Activated effector memory CD4-positive, alpha-beta T cell treated with Interleukin-2 at 50 U/mL for 16 hours (primary cell): ENCODE data around the gene ADGRA1.

Experiments
- DNase-seq: peaks from one replicate; pipeline ENCODE4 v3.0.0-alpha.2; 2020

Gene ADGRA1

DNA sequence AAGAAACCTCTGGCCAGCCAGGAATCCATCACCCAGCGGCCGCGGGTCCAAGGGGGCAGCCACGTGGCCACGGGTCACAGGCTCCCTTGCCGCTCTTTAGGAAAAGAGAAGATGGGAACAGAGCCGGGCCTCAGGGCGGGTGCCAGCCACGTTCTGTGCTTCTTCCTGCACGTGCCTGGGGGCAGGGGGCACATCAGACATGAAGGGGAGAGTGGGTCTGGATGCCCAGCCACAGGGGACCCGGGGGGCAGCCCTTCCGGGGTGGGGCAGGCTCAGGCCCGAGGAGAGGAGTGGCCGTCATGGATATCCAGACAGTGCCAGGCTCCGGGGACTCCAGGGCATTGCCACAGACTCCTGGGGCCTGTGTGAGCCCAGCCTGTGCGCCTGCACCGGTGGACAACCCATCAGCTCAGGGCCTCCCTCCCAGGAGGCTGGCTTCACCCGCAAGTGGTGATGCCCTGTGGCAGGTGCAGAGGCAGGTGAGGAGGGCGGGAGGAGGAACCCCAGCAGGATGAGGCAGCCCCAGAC is 31.0 kb upstream of the ADGRA1 start:
- no peak for DNase-seq

DNA sequence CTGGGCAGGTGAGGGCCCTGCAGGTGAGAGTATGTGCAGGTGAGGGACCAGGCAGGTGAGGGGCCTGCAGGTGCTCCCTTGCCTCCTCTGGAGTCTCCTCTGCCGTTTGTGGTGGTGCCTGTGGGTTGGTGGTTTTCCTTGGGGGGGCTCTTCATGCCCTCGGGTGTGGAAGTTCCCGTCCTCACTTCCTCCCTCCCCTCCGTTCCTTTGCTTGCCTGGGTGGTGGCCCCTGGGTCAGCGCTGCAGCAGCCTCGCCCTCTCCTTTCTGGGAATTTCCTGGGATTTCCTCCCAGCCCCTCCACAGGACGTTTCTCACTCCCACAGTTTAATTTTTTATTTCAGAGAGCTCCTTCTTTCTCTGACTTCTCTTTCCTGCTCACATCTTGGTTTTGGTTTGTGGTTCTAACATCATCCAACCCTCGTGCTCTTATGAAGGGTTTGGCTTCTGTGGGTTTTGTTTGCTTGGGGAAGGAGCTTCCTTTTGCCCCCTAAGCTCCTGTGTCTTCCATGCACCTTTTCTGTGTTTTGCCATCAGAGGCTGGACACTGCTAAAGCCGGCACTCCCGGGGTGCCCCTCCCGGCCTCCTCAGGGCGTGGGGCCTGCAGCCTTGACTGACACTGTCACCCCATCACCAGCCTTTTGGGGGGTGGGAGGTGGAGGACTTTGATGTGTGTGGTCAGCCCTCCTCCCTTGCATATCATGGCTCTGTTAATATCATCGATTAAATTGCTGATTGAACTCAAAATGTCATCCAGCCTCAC is 29.2 kb upstream of the ADGRA1 start:
- no peak for DNase-seq

DNA sequence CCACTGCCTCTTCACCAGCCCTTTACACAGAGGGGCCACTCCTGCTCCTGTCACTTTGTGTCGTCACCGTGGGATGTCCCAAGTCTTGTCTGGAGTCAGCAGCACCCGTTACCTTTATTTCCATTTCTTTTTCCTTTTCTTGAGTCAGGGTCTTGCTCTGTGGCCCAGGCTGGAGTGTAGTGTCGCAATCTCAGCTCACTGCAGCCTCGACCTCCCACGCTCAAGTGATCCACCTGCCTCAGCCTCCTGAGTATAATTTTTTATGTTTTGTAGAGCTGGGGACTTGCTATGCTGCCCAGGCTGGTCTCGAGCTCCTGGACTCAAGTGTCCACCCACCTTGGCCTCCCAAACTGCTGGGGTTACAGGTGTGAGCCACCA is 28.6 kb upstream of the ADGRA1 start:
- no peak for DNase-seq

DNA sequence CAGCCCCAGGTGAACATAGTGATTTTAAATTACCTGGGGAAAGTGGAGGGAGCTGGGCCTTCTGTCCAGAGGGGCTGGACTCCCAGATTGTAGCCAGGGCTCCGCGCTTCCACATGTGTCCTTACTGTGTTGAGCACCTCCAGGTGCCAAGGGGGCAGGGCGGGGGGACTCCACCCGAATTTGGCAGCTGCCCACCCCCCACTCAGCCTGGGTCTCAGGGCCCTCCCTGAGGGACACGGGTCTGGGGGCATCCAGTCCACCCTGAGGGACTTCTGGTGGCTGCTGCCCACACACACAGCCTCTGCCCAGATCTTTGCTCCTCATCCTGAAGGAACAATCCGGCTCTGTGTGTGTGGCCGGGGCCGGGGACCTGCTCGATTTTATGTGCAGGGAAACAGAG is 28.2 kb upstream of the ADGRA1 start:
- no peak for DNase-seq

DNA sequence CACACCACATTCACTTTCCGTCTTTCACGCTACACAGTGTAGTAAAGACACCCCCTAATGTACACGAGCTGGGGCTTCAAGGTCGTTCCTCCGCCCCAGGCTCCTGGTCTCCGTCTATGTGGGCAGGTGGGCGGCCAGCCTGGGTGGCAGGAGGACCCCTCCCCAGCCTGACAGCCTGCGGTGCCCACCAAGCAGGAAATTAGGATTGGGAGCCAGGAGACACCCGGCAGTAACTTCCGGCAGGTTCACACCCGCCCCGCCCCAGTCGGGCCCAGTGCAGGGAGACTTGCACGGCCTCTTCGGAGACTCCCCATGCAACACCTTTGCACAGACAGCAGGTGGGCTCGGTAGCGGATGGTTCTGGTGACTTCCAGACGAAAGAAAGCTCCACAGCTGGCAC is 27.7 kb upstream of the ADGRA1 start:
- no peak for DNase-seq

DNA sequence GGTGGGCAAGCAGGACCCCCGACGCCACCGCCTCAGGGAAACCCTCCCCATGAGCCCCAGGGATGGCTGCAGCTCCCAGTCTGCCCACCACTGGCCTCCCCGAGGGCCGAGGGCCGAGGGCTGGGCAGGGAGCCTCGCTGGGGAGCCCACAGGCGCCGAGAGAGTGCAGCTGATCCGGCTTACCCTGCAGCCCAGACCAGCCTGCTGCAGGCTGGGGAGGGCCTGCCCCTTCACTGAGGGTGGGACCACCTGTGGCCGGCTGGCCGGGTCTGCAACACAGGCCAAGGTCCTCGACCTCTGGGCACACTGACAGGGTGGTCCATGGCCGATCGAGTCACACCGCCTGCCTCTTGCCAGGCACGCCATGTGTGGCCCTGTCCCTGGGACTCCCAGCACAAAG is 27.3 kb upstream of the ADGRA1 start:
- DNase-seq: no peak

DNA sequence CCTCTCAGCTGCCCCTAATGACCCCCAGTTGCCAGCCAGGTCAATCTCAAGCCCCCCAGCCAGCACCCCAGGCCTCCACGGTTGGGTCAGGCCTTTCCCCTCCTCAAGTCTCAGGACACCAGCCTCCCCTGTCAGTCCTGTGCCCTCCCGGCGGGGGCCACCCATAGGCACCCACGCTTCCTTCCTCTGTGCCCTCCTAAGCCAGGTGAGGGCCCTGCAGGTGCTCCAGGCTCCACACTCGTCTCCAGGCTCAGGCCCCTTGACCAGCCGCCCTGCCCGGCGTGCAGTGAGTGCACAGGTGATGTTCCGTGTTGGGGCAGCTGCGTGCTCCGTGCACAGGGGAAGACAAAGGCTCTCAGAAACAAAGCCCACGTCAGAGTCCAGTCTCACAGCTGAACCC is 26.8 kb upstream of the ADGRA1 start:
- DNase-seq: no peak

DNA sequence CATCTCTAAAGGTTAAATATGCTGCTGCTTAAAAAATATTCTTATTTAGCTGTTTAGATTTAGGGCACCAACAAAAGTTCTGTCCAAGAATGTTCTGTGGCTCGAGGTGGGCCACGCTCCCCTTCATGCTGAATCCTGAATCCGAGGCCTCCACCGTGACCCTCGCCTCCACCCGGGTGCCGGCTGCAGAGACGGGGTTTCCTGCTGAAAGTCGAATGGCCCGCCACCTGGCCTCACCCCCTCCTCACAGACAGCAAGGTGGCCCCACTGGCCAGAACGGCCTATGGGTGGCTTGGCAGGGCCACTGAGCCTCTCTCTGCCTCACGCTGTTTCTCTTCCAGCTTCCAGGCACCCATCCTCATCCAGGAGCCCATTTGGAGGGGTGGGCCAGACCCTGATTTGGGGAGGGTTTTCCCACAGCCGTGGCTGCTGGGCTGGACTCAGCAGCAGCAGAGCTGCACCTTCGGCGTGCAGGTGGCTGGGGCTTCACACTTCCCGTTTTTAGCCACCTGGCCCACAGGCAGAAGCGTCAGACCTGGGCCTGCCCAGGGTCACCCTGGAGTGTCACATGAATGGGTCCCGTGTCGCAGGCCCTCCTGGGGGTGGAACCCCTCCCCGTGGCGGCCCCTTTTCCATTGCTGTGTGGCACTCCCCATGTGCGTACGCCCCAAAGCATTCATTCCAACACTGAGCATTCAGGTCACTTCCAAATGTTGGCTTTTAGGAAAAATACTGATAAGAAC is 26.3 kb upstream of the ADGRA1 start:
- DNase-seq: no peak

DNA sequence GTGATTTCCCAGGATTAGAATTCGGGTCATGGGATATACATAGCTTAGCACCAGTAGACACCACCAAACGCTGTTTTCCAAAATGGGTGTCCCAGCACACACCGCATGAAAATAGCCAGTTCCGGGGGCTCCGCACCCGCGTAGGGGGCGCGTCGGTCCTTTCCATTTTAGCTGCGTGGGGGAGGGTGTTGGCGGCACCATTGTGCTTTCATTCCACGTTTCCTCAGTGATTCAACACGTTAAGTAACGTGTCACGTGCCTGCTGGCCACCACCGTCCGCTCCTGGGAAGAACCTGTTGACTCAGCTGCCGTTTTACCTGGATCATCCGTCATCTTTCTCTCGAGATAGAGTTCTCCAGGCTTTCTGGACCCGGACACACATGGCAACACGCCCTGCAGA is 25.6 kb upstream of the ADGRA1 start:
- DNase-seq: no peak

DNA sequence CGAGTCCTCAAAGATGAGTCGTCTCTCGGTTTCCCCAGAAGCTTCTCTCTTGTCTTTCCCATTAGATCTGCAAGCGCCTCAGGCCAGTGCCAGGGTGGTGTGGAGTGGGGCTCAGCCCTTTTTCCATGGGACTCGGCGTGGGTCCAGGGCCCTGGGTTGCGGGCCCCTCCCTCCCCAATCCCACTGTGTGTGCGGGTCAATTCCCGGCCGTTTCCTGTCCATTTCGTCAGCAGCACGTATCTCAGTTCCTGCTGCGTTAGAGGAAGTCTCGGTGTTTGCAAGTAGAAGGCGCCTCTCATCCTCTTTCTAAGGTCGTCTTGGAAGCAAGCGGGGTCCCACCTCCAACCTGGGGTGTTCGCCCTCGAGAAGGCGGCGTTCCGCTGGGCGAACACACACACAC is 25.1 kb upstream of the ADGRA1 start:
- DNase-seq: no peak

DNA sequence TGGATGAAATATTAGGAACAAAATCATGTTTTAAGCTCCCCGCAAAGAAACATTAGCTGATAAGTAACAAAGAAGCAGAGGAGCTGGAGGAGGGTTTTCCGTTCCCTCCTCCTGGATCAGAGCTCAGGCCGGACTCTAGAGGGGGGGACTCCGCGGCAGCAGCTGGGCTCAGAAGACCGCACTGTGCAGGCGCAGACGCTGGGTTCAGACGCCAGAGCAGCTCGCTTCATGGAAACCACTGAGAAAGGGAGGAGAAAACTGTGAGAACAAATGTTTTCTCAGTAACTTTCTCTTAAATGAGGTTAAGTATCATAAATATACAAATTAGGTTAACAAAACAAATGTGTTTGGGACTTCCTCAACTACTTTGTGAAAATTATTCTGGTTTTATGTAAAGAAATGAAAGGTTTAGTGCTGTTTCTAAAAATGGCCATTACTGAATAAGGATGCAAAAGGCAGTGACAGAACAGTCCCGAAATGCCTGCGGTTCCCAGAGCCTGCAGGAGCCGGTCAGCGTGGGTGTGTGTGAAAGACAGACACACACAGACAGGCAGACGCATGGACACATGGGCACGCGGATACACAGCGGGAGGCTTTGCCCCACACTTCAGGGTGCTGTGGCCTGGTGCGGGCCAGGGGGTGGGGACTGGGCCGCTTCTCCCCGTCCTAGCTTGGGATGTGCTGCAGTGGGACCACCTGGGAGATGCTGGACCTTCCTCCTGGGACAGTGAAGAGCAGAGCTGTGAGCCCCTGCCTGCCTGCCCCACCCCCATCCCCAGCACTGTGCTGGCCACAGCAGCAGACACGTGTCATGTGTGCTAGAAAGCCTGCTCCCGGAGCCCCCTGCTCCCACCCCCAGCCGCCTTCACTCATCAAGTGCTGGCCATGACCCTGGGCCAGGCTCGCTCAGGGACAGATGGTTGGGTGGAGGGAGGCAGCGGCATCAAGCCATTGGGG is 20.3 kb upstream of the ADGRA1 start:
- no peak for DNase-seq

DNA sequence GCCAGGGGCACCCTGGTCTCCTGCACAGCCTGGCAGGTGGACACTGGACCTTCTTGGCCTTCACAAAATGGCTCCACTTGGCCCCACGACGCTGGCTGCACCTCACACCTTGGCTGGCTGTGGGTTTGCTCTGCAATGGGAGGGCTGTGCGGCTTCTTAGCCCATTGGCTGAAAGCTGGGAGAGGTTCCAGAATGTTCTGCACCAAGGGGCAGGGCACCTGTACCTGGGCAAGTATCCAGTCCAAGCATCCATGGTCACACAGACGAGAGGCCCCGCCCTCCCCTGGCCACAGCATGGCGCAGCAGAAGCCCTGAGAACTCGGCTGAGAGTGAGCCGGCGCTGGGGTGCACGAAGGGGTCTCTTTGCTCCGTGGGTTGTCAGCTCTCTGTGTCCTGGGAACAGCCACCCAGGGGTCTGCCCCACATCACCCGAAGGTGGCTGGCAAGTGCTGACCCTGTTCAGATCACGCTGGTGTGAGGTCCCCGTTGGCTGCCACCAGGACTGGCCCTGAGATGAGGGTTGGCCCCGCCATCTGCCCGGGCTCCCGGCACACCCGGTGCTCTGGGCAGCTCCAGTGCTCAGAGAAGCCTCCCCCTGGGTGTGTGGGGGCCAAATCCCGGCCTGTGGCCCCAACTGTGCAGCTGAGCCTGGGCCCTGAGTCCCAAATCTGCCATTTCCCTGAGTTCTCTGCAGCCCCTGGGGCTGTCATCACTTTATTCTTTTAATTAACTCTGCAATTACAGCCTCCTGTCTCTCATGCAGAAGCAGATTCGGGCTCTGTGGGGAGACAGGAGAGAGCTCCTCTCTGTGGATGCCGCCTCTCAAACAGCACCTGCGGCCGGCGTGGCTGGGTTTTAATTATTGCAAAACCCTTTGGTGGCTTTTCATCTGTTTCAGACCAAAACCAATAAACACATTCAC is 19.4 kb upstream of the ADGRA1 start:
- no peak for DNase-seq

DNA sequence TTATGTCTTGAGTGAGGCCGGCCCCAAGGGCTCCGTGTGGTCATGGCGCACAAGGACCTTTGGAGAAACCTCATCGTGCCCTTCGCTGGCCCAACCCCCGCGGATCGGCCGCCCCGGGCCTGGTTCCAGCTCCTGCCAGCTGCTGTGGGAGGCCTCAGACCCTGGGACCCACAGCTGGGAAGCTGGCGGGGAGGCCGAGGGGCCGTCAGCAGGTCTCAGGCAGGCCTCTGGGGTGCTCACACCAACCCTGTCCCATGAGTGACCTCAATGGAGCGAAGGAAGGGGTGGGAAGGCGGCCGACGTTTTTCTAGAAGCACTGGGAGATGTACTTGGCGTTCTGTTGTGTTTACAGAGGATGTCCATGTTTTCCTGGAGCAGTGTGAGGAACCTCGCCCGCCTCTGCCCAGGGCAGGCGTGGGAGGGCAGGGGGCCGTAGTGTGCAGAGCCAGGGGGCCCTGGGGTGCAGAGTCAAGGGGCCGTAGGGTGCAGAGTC is 18.6 kb upstream of the ADGRA1 start:
- no peak for DNase-seq

DNA sequence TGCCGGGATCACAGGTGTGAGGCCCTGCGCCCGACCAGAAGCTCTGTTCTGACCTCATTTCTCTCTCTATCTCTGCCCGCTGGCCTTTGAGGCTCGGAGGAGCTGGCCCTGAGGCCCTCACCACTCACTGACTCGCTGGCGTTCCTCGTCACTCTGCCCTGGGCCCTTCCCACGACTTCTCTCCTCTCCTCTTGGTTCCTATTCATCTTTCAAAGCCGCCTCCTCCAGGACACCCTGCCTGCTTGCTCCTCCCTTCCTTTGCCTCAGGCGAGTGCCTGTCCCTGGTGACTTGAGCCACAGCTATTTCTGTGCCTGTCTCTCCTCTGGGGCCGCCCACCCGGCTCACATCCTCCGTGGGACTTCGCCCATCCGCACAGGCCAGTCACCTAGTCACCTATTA is 17.3 kb upstream of the ADGRA1 start:
- DNase-seq: no peak

DNA sequence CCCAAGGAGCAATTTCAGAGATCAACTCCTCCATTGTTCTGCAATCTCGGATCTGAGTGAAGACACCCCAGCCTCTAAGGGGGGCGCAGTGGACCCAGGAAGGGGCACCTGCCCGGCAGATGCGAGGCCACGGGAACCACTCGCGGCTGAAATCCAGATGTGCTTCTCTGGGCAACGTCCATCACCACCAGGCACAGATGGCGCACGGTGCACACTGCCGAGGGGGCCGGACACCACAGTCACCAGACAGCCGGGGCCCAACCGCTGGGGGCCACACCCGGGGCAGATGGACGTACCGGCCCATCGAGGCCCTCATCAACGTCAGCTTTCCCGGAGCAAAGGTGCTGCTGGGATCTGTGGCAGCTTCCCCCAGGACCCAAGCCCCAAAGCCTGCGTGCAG is 16.9 kb upstream of the ADGRA1 start:
- no peak for DNase-seq

DNA sequence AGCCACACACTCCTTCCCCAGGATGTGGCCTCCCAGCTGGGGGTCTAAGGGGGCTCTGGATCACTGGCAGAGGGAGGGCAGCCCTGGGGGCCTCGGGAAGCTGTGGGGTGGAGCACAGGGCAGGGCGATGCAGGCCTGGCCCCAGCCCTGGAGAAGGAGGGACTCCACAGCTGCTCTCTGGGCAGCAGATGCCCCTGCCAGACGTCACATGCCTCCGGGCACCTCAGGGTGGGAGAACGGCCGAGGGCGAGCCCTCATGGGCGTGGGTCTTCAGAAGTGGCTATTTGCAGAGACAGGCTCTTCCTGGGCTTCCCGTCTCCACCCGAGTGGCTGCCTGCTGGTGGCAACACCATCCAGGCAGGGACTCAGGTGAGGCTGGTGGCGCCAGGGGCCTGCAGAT is 16.0 kb upstream of the ADGRA1 start:
- DNase-seq: no peak

DNA sequence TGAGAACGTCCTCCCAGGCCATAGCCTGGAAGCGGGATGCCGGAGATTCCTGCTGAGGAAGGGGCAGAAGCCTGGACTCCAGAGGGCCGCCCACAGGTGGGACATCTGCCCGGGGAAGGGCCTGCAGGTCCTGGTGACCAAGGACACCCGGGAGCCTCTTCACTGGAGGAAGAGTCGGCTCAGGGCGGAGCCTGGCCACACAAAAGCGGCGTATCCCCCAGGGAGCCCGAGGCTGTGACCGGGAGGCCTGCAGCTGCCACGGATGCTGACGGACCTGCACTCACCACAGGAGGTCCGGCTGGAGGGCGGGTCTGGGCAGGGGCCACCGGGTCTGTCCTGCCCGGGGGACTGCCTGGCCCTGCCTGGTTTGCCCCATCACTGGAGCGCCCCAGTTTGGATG is 15.5 kb upstream of the ADGRA1 start:
- no peak for DNase-seq

DNA sequence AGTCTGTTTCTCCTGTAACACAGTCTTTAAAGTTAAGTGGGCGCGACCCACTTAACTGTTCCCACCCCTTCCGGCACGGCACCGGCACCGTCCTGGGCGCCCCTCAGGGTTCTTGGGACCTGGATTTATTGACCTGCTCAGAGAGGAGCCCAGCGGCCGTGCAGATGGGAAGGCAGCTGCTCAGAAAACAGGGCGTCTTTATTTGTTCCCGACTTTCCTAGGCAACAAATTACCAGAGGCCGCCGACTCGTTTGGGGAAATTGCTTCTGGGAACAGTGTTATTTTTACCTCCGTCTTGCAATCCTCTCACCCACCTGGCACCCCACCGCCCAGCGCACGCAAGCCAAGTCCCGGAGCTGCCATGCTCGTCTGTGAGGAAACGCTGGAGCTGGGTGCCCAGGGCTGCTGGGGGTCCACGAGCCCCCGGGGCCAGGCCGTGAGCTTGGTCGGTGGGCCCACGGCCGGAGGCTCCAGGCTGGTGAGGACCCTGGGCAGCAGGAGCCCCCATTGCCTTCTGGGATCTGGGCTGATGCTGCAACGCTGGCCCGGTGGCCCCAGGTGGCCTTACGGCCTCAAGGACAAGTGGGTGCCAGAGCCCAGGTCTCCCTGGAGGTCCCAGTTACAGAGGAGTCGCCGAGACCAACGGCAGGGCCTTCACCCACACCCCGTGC is 14.9 kb upstream of the ADGRA1 start:
- no peak for DNase-seq

DNA sequence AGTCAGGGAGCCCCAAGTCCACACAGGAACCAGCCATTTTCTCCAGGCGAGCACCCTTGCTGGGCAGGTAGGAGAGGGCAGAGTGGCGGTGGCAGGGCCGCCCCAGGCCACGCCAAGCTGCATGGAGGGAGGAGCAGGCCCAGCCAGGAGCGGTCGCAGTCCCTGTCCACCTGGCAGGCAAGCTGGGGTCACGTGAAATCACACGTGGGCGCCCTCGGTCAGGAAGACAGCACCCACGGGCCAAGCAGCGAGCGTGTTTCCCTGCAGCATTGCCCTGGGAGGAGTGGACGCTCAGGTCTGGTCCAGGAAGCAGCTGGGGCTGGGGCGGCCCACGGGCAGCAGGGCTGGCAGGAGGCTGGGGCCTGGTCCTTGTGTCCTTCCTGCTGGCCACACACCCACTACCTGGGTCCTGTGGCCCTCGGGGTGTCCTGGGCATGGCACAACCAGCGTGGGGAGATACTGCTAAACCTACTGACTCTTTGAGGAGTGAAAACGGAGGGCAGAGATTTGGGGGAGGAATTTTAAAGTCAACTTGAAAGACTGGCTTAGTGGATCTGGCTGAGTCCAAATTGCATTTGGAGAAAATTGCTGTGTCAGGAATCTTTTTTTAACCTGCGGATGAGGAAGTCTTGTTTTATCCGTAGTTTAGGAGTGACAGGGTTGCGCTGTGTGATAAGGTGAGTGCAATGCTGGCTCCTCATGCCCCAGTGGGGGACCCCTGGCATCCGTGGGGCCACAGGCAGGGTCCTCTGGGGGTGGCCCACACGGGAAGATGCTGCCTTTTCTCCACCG is 12.2 kb upstream of the ADGRA1 start:
- no peak for DNase-seq

DNA sequence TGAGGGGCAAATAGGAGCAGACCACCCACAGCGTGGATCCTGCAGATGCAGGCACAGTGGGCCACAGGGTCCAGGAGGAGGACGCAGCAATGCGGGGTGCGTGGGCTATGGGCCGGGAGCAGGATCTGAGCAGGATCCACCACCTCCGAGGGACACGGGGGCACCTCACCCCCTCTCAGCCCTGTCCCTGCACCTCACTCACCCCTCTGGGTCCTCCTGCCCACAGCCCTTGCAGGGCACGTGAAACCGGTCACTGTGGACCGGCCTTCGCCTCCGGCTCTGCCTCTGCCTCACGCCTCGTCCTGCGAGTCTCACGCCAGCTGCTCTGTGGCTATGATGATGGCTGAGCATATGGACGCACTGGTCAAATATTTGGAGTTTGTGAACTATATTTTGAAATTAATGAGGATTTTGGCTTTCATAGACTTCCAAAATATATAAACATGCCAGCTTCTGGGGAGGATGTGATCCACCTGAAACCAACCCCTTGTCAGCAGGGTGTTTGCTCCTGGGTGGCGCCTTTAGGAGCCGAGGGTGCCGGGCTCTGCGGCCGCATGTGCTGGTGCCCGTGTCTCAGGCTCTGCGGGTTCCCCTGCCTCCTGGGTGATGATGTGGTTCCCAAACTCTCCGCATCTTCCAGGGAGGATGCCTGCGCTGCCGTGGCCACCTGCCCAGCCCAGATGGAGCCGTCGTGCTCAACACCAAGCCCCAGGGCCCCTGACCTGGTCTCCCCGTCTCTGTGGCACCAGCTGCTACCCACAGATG is 11.3 kb upstream of the ADGRA1 start:
- no peak for DNase-seq
